ENCODE results near the gene MLLT6.
A peak's percentile ranks its signal among the peaks of the same experiment; 100 is the strongest.

The MLLT6 gene

DNA sequence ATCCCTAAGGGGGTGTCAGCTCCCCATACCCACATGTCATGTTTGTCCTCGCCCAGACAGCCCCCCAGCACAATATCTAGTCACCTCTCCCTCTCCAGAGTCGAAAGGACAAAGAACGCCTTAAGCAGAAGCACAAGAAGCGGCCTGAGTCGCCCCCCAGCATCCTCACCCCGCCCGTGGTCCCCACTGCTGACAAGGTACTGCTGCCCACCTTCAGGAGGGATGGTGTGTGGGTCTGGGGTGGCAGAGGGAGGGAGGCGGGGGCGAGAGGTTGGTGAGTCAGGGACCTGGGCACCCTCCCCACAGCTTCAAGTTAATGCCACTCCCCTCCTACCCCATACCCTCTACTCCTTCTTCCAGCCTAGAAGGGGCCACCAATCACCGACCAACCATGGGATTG, 7.5 kb downstream of the MLLT6 start:
- Histone ChIP-seq H3K27ac (ENCODE audit: low read length) (no peak overlapping the region), H3K4me1 (ENCODE audit: insufficient read depth, low read length) (peaks cover 13% of the 10 kb centered on the region; the same call in 1 of the 2 replicates)

DNA sequence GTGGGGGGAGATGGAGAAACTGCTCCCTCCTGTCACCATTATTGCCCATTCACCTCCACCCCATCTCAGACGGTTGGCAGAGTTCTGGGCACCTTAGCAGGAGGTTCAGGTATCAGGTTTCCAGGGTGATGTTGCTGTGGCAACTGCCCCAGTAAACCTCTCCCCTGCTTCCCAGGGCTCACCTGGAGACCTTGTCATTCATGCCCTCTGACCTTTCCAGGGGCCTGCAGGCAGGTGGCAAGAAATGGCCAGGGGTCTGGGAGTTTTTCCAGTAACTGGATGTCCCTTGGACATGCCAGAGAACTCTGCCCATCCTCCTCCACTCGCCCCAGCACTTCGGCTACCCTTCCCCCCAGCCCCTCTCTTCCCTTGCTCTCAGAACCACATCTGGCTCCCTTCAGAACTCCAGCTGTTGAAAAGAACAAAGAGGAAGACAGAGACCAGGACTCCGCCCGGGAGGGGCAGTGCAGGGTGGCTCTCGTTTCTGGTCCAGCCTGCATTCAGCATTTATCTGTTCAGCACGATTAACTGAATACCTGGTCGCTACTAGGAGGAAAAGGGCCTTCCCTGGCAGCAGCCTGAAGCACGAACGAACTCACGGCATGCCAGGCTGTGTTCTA, 8.5 kb downstream of the MLLT6 start:
- no peak overlapping the region for H3K27ac ChIP-seq (ENCODE audit: low read length)

More for the DNA sequence above, 7.5 kb downstream of the MLLT6 start:
- Histone ChIP-seq H3K9me3 (ENCODE audit: insufficient read depth, low read depth, low read length) (no peaks in the 10 kb centered on the region), H3K36me3 (ENCODE audit: insufficient read depth, low read depth, low read length) (peaks cover 6% of the 10 kb centered on the region), H3K27me3 (ENCODE audit: insufficient read depth, low read length) (peaks cover 13% of the 10 kb centered on the region; the same call in 1 of the 2 replicates), H3K9ac (ENCODE audit: low read depth, low read length) (no peak overlapping the region), H3K4me3 (ENCODE audit: low read length) (no peak overlapping the region)

GRCh38 chr17:38715216-38715943, 10.3 kb downstream of the MLLT6 start:
- Histone ChIP-seq H3K4me3 (ENCODE audit: low read length) (peak overlapping the region; percentile 40; the same call in 1 of the 2 replicates), H3K36me3 (ENCODE audit: insufficient read depth, low read depth, low read length) (peaks cover 6% of the 10 kb centered on the region), H3K27ac (ENCODE audit: low read length) (peak overlapping the region; percentile 41), H3K9me3 (ENCODE audit: insufficient read depth, low read depth, low read length) (no peaks in the 10 kb centered on the region), H3K4me1 (ENCODE audit: insufficient read depth, low read length) (peaks cover 19% of the 10 kb centered on the region; the same call in 1 of the 2 replicates), H3K9ac (ENCODE audit: low read depth, low read length) (peak overlapping the region; percentile 57; the same call in 1 of the 2 replicates), H3K27me3 (ENCODE audit: insufficient read depth, low read length) (peaks cover 7% of the 10 kb centered on the region)

More for the DNA sequence above, 8.5 kb downstream of the MLLT6 start:
- Histone ChIP-seq H3K36me3 (ENCODE audit: insufficient read depth, low read depth, low read length) (peaks cover 6% of the 10 kb centered on the region), H3K27me3 (ENCODE audit: insufficient read depth, low read length) (peaks cover 5% of the 10 kb centered on the region; the same call in 1 of the 2 replicates), H3K4me1 (ENCODE audit: insufficient read depth, low read length) (peaks cover 15% of the 10 kb centered on the region; the same call in 1 of the 2 replicates), H3K9ac (ENCODE audit: low read depth, low read length) (no peak overlapping the region), H3K9me3 (ENCODE audit: insufficient read depth, low read depth, low read length) (no peaks in the 10 kb centered on the region), H3K4me3 (ENCODE audit: low read length) (no peak overlapping the region)

DNA sequence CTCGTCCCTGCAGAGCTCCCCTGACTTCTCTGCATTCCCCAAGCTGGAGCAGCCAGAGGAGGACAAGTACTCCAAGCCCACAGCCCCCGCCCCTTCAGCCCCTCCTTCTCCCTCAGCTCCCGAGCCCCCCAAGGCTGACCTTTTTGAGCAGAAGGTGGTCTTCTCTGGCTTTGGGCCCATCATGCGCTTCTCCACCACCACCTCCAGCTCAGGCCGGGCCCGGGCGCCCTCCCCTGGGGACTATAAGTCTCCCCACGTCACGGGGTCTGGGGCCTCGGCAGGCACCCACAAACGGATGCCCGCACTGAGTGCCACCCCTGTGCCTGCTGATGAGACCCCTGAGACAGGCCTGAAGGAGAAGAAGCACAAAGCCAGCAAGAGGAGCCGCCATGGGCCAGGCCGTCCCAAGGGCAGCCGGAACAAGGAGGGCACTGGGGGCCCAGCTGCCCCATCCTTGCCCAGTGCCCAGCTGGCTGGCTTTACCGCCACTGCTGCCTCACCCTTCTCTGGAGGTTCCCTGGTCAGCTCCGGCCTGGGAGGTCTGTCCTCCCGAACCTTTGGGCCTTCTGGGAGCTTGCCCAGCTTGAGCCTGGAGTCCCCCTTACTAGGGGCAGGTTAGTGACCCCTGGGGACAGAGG, 11.4 kb downstream of the MLLT6 start:
- Histone ChIP-seq H3K4me1 (ENCODE audit: insufficient read depth, low read length) (peaks cover 19% of the 10 kb centered on the region; the same call in 1 of the 2 replicates), H3K9ac (ENCODE audit: low read depth, low read length) (peak overlapping the region; percentile 63; the same call in 1 of the 2 replicates), H3K27me3 (ENCODE audit: insufficient read depth, low read length) (peaks cover 18% of the 10 kb centered on the region), H3K27ac (ENCODE audit: low read length) (no peak overlapping the region), H3K9me3 (ENCODE audit: insufficient read depth, low read depth, low read length) (no peaks in the 10 kb centered on the region), H3K4me3 (ENCODE audit: low read length) (no peak overlapping the region; the same call in 1 of the 2 replicates), H3K36me3 (ENCODE audit: insufficient read depth, low read depth, low read length) (peaks cover 6% of the 10 kb centered on the region)

DNA sequence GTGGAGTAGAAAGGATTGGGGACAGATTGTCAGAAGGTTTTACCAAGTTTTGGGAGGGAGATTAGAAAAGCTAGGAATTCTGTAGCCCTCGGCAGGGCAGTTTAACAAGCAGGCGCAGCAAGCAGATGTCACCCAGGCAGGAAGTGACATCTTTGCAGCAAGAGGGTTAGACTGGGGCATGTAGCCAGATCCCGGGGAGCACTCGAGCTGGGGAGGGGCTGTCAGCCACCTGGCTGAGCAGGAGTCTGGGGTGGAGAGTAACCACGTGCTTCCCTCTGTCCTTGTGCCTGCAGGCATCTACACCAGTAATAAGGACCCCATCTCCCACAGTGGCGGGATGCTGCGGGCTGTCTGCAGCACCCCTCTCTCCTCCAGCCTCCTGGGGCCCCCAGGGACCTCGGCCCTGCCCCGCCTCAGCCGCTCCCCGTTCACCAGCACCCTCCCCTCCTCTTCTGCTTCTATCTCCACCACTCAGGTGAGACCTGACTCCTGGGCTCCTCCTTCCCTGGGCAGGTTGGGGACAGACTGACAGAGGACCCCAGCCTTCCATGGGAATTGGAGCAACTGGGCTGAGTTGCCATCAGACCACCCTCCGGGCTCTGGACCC, 12.2 kb downstream of the MLLT6 start:
- Histone ChIP-seq H3K9ac (ENCODE audit: low read depth, low read length) (no peak overlapping the region), H3K4me1 (ENCODE audit: insufficient read depth, low read length) (peaks cover 19% of the 10 kb centered on the region; the same call in 1 of the 2 replicates), H3K9me3 (ENCODE audit: insufficient read depth, low read depth, low read length) (no peaks in the 10 kb centered on the region), H3K27me3 (ENCODE audit: insufficient read depth, low read length) (peaks cover 19% of the 10 kb centered on the region), H3K27ac (ENCODE audit: low read length) (no peak overlapping the region), H3K4me3 (ENCODE audit: low read length) (no peak overlapping the region), H3K36me3 (ENCODE audit: insufficient read depth, low read depth, low read length) (peaks cover 6% of the 10 kb centered on the region)

DNA sequence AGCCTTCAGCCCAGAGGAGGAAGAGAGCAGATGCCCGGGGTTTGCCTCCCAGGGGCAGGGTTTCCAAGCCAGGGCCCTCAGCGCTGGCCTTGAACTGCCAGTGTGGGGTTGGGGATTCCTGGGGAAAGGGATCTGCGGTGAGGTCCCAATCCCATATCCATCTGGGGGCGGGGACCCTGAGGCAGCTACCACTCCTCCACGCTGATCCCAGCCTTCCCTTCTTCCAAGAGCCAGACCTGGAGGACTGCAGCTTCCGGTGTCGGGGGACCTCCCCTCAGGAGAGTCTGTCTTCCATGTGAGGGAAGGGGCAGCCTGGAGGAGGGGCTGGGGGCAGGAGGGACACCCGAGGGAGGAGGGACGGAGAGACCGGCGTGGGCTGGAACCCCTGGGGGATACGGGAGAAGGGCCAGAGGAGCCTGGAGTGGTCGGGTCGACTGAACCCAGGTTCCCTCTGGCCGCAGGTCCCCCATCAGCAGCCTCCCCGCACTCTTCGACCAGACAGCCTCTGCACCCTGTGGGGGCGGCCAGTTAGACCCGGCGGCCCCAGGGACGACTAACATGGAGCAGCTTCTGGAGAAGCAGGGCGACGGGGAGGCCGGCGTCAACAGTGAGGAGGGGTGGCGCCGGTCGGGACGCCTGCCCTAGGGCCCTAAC, 14.3 kb downstream of the MLLT6 start:
- Histone ChIP-seq H3K9ac (ENCODE audit: low read depth, low read length) (no peak overlapping the region), H3K4me1 (ENCODE audit: insufficient read depth, low read length) (peaks cover 15% of the 10 kb centered on the region; the same call in 1 of the 2 replicates), H3K27ac (ENCODE audit: low read length) (no peak overlapping the region), H3K36me3 (ENCODE audit: insufficient read depth, low read depth, low read length) (no peaks in the 10 kb centered on the region), H3K4me3 (ENCODE audit: low read length) (peak overlapping the region; percentile 48; the same call in 1 of the 2 replicates), H3K27me3 (ENCODE audit: insufficient read depth, low read length) (peaks cover 19% of the 10 kb centered on the region), H3K9me3 (ENCODE audit: insufficient read depth, low read depth, low read length) (no peaks in the 10 kb centered on the region)

DNA sequence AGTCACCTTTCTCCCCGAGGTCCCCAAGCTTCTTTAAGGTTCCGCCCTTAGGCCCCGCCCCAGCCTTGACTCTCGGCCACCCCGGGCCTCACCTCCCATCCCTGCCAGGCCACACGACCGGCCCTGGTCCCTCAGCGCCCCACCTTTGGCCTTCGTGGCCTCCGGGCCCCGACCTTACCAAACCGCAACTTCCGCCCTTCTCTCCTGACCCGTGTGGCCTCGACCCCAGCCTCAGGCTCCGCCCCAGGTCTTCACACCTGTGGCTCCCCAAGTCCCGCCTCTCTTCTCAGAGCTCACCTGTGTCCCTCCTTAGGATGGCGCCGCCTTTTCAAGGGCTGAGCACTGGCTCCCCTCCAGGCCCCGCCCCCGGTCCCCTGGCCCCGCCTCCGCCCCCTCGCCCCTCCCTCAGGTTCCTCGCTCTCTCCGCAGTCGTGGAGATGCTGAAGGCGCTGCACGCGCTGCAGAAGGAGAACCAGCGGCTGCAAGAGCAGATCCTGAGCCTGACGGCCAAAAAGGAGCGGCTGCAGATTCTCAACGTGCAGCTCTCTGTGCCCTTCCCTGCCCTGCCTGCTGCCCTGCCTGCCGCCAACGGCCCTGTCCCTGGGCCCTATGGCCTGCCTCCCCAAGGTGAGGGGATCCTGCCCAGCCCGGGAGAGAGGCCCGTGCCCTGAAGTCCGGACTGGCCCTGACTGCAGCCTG, 15.0 kb downstream of the MLLT6 start:
- peak overlapping the region; percentile 48; the same call in 1 of the 2 replicates for H3K4me3 ChIP-seq (ENCODE audit: low read length)
- no peaks in the 10 kb centered on the region for H3K36me3 ChIP-seq (ENCODE audit: insufficient read depth, low read depth, low read length)
- H3K9ac ChIP-seq (ENCODE audit: low read depth, low read length), result no peak overlapping the region

DNA sequence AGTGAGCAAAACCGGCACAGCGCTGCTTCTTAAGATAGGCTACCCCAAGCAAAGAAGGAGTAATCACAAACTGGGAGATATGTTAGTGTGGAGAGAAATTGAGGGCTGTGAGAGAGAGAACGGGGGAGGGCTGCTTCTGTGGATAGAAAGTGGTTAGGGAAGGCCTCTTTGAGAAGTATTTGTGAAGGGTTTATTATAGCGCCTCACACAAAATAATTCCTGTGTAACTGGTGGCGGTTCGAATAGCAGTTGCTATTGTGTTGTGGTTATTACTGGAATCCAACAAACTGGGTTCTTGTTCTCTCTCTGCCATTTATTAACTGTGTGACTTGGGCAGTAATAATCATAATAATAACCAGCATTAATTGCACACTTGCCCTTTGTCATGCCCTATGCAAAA, 15.9 kb downstream of the MLLT6 start:
- H3K9me3 ChIP-seq (ENCODE audit: insufficient read depth, low read depth, low read length), result no peaks in the 10 kb centered on the region
- peaks cover 6% of the 10 kb centered on the region; the same call in 1 of the 2 replicates for H3K4me1 ChIP-seq (ENCODE audit: insufficient read depth, low read length)
- no peak overlapping the region for H3K27ac ChIP-seq (ENCODE audit: low read length)
- peaks cover 19% of the 10 kb centered on the region for H3K27me3 ChIP-seq (ENCODE audit: insufficient read depth, low read length)
- H3K36me3 ChIP-seq (ENCODE audit: insufficient read depth, low read depth, low read length), result no peaks in the 10 kb centered on the region
- no peak overlapping the region for H3K9ac ChIP-seq (ENCODE audit: low read depth, low read length)
- H3K4me3 ChIP-seq (ENCODE audit: low read length), result no peak overlapping the region

More for the DNA sequence above, 15.0 kb downstream of the MLLT6 start:
- peaks cover 19% of the 10 kb centered on the region for H3K27me3 ChIP-seq (ENCODE audit: insufficient read depth, low read length)
- peaks cover 11% of the 10 kb centered on the region; the same call in 1 of the 2 replicates for H3K4me1 ChIP-seq (ENCODE audit: insufficient read depth, low read length)
- no peaks in the 10 kb centered on the region for H3K9me3 ChIP-seq (ENCODE audit: insufficient read depth, low read depth, low read length)
- no peak overlapping the region for H3K27ac ChIP-seq (ENCODE audit: low read length)

DNA sequence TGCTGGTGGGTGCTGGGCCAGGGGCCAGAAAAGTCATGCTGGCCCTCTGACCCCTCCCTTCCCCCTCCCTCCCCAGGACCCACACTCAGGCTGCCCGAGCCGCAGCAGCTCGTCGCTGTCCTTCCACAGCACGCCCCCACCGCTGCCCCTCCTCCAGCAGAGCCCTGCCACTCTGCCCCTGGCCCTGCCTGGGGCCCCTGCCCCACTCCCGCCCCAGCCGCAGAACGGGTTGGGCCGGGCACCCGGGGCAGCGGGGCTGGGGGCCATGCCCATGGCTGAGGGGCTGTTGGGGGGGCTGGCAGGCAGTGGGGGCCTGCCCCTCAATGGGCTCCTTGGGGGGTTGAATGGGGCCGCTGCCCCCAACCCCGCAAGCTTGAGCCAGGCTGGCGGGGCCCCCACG, 16.7 kb downstream of the MLLT6 start:
- Histone ChIP-seq H3K36me3 (ENCODE audit: insufficient read depth, low read depth, low read length) (no peaks in the 10 kb centered on the region), H3K9me3 (ENCODE audit: insufficient read depth, low read depth, low read length) (no peaks in the 10 kb centered on the region), H3K9ac (ENCODE audit: low read depth, low read length) (no peak overlapping the region), H3K27ac (ENCODE audit: low read length) (no peak overlapping the region), H3K4me3 (ENCODE audit: low read length) (no peak overlapping the region), H3K4me1 (ENCODE audit: insufficient read depth, low read length) (peaks cover 6% of the 10 kb centered on the region; the same call in 1 of the 2 replicates), H3K27me3 (ENCODE audit: insufficient read depth, low read length) (peaks cover 17% of the 10 kb centered on the region)

DNA sequence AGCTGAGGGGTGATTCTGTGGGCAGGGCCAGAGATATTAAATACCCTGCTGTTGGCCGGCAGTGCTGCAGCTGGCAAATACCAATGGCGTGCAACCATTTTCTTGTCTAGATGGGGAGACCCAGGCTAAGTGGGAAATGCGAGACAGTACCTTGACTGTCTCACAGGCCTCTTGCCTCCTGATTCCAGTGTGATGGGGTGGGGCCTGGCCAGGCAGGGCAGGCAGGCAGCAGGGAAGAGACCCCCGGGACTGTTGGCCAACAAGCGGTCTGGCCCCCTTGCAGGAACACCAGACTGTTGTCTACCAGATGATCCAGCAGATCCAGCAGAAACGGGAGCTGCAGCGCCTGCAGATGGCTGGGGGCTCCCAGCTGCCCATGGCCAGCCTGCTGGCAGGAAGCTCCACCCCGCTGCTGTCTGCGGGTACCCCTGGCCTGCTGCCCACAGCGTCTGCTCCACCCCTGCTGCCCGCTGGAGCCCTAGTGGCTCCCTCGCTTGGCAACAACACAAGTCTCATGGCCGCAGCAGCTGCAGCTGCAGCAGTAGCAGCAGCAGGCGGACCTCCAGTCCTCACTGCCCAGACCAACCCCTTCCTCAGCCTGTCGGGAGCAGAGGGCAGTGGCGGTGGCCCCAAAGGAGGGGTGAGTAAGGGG, 19.4 kb downstream of the MLLT6 start:
- H3K27me3 ChIP-seq (ENCODE audit: insufficient read depth, low read length), result peaks cover 33% of the 10 kb centered on the region
- H3K36me3 ChIP-seq (ENCODE audit: insufficient read depth, low read depth, low read length), result no peaks in the 10 kb centered on the region
- no peak overlapping the region for H3K9ac ChIP-seq (ENCODE audit: low read depth, low read length)
- no peak overlapping the region for H3K4me3 ChIP-seq (ENCODE audit: low read length)
- no peaks in the 10 kb centered on the region for H3K9me3 ChIP-seq (ENCODE audit: insufficient read depth, low read depth, low read length)
- no peak overlapping the region for H3K27ac ChIP-seq (ENCODE audit: low read length)
- H3K4me1 ChIP-seq (ENCODE audit: insufficient read depth, low read length), result no peaks in the 10 kb centered on the region; the same call in 1 of the 2 replicates
